Activated T-cell treated with anti-CD3 and anti-CD28 coated beads, Interleukin-2, amount 50 U/mL, for 4 hours (primary cell): ENCODE data around the gene IRX4. TPM values are rescaled to one million over a fixed set of nuclear protein-coding genes. Genes with fewer than 3 reads are reported as not detected.

Experiments used
- ATAC-seq, 2 donors: fragments of 200-7000 bp; cut with Tn5 transposase; one replicate each; pipeline ENCODE4 v1.10.0; 2021
- DNase-seq: peaks from one replicate; pipeline ENCODE4 v3.0.0-alpha.2; 2020
- H3K27me3 Mint-ChIP-seq: one replicate; pipeline ENCODE4 v1.8.0; 2021; ENCODE audit warnings: low read depth, mixed read lengths
- H3K36me3 Mint-ChIP-seq: one replicate; pipeline ENCODE4 v1.8.0; 2022; ENCODE audit warnings: mixed read lengths; ENCODE audit not compliant: insufficient read depth
- H3K4me1 Mint-ChIP-seq: one replicate; pipeline ENCODE4 v1.8.0; 2021; ENCODE audit warnings: low read depth, mixed read lengths
- H3K4me3 Mint-ChIP-seq: one replicate; pipeline ENCODE4 v1.8.0; 2021; ENCODE audit warnings: mild to moderate bottlenecking, moderate library complexity, mixed read lengths
- H3K9me3 Mint-ChIP-seq: one replicate; pipeline ENCODE4 v1.8.0; 2021; ENCODE audit warnings: mixed read lengths
- total RNA-seq, 3 donors: library from RNA; stranded (reverse); gene quantifications; one replicate each; pipeline ENCODE4 v1.2.1, GENCODE V29; 2021

Gene IRX4
- total RNA-seq, 3 donors from 2014 or later = not detected

GRCh38 chr5:1919209-1919566 lies 36.5 kb upstream of the IRX4 start:
- H3K9me3 Mint-ChIP-seq = no peaks in the 10 kb centered on the region
- no peak overlapping the region for H3K4me3 Mint-ChIP-seq
- H3K27me3 Mint-ChIP-seq = peaks cover 13% of the 10 kb centered on the region
- DNase-seq (no peak), ATAC-seq (no peak)
- H3K4me1 Mint-ChIP-seq = no peaks in the 10 kb centered on the region
- H3K36me3 Mint-ChIP-seq = no peaks in the 10 kb centered on the region

GRCh38 chr5:1918488-1919208 lies 35.9 kb upstream of the IRX4 start:
- H3K27me3 Mint-ChIP-seq = peaks cover 8% of the 10 kb centered on the region
- H3K4me3 Mint-ChIP-seq = no peak overlapping the region
- no peaks in the 10 kb centered on the region for H3K4me1 Mint-ChIP-seq
- DNase-seq (no peak), ATAC-seq (no peak)
- H3K9me3 Mint-ChIP-seq = no peaks in the 10 kb centered on the region
- H3K36me3 Mint-ChIP-seq = no peaks in the 10 kb centered on the region

DNA sequence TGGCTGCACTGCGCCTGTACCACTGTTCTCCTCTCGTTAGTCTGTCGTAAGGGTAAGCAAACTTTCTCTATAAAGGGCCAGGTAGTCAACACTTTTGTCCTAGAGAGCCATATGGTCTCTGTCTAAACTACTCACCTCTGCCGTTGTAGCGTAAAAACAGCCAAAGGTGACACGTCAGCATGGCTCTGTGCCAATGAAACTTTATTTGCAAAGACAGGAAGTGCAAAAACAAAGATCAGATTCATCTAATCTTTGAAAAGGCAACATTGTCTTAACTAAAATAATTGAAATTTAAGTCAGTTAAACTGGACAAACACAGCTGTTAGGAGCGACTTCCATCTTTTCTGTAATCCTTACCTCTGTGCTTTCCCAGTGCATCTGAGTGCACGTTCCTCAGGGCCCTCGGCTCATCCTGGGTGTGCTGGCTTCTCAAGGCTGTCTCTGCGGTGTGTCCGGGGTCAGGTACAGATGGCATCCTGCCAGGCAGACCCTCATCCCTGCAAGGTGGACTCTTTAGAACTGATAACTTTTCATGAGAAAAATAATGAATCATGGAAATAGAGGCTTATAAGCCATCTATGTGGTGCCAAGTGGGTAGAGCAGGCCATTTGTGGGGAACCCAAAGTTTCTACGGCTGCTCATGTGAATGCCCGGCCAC lies 35.2 kb upstream of the IRX4 start:
- Mint-ChIP-seq H3K4me1 (no peaks in the 10 kb centered on the region), H3K4me3 (no peak overlapping the region), H3K9me3 (no peaks in the 10 kb centered on the region), H3K27me3 (peaks cover 5% of the 10 kb centered on the region), H3K36me3 (no peaks in the 10 kb centered on the region)
- ATAC-seq (no peak), DNase-seq (no peak)

GRCh38 chr5:1916041-1917001 lies 33.6 kb upstream of the IRX4 start:
- Mint-ChIP-seq H3K4me3 (no peak overlapping the region), H3K27me3 (peaks cover 5% of the 10 kb centered on the region), H3K36me3 (no peaks in the 10 kb centered on the region), H3K4me1 (no peaks in the 10 kb centered on the region), H3K9me3 (no peaks in the 10 kb centered on the region)
- no peak for ATAC-seq
- no peak for DNase-seq

- ATAC-seq = no peak
- H3K27me3 Mint-ChIP-seq = peaks cover 5% of the 10 kb centered on the region
Observed at GRCh38 chr5:1915316-1915715, 32.6 kb upstream of the IRX4 start.

GRCh38 chr5:1914471-1914870 lies 31.7 kb upstream of the IRX4 start:
- no peak overlapping the region for H3K4me3 Mint-ChIP-seq
- no peak for DNase-seq
- peaks cover 7% of the 10 kb centered on the region for H3K27me3 Mint-ChIP-seq

More at GRCh38 chr5:1915316-1915715, 32.6 kb upstream of the IRX4 start:
- no peak for DNase-seq
- no peaks in the 10 kb centered on the region for H3K9me3 Mint-ChIP-seq
- H3K4me3 Mint-ChIP-seq = no peak overlapping the region
- no peaks in the 10 kb centered on the region for H3K36me3 Mint-ChIP-seq
- H3K4me1 Mint-ChIP-seq = no peaks in the 10 kb centered on the region

GRCh38 chr5:1913578-1913977 lies 30.9 kb upstream of the IRX4 start:
- ATAC-seq (no peak), DNase-seq (no peak)
- no peak overlapping the region for H3K4me3 Mint-ChIP-seq
- no peaks in the 10 kb centered on the region for H3K36me3 Mint-ChIP-seq
- no peaks in the 10 kb centered on the region for H3K9me3 Mint-ChIP-seq
- H3K27me3 Mint-ChIP-seq = peaks cover 5% of the 10 kb centered on the region
- H3K4me1 Mint-ChIP-seq = no peaks in the 10 kb centered on the region

More at GRCh38 chr5:1914471-1914870, 31.7 kb upstream of the IRX4 start:
- ATAC-seq = no peak
- no peaks in the 10 kb centered on the region for H3K9me3 Mint-ChIP-seq
- no peaks in the 10 kb centered on the region for H3K4me1 Mint-ChIP-seq
- H3K36me3 Mint-ChIP-seq = no peaks in the 10 kb centered on the region

GRCh38 chr5:1912951-1913565 lies 30.3 kb upstream of the IRX4 start:
- Mint-ChIP-seq H3K4me3 (no peak overlapping the region), H3K36me3 (no peaks in the 10 kb centered on the region), H3K27me3 (peaks cover 5% of the 10 kb centered on the region), H3K9me3 (no peaks in the 10 kb centered on the region), H3K4me1 (no peaks in the 10 kb centered on the region)
- ATAC-seq (no peak), DNase-seq (no peak)

- H3K9me3 Mint-ChIP-seq = no peaks in the 10 kb centered on the region
- ATAC-seq = no peak
Observed at GRCh38 chr5:1911773-1912235, 29.1 kb upstream of the IRX4 start.

GRCh38 chr5:1910861-1911772 lies 28.4 kb upstream of the IRX4 start:
- peaks cover 5% of the 10 kb centered on the region for H3K27me3 Mint-ChIP-seq
- no peaks in the 10 kb centered on the region for H3K36me3 Mint-ChIP-seq
- no peak for DNase-seq
- ATAC-seq = no peak
- no peaks in the 10 kb centered on the region for H3K9me3 Mint-ChIP-seq
- no peaks in the 10 kb centered on the region for H3K4me1 Mint-ChIP-seq
- H3K4me3 Mint-ChIP-seq = no peak overlapping the region

More at GRCh38 chr5:1911773-1912235, 29.1 kb upstream of the IRX4 start:
- no peak for DNase-seq
- Mint-ChIP-seq H3K4me3 (no peak overlapping the region), H3K27me3 (peaks cover 5% of the 10 kb centered on the region), H3K36me3 (no peaks in the 10 kb centered on the region), H3K4me1 (no peaks in the 10 kb centered on the region)

- Mint-ChIP-seq H3K4me1 (no peaks in the 10 kb centered on the region), H3K27me3 (peaks cover 9% of the 10 kb centered on the region), H3K36me3 (no peaks in the 10 kb centered on the region), H3K9me3 (peaks cover 4% of the 10 kb centered on the region), H3K4me3 (no peak overlapping the region)
- ATAC-seq = no peak
- DNase-seq = no peak
Observed at GRCh38 chr5:1910081-1910760, 27.5 kb upstream of the IRX4 start.

DNA sequence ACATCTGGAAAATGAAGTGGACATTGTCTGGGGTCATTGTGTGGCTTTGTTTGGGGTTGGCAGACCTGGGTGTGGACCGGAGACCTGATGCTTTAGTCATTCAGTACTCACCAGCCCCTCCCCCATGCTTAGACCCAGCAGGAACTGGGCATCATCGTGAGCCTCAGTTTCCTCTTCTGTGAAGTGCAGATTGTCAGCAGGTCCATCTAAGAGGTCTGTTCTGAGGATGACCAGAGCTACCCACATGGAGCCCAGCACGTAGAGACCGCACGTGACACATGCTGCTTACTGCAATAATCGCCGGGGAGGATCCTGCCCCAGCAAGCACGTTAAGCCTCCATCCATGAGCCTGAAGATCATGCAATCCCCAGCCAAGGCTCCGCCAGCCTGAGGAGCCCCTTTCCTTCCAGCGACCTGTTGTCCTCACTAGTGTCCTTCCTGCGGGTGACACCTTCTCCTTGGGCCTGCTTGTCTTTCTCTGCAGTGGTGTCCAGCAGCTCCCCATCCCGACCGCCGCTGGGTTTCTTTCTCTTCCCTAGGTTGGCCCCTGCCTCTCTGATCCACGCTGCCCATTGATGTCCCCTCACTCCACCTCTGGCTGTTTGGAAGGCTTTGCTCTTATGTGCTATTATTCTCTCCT lies 26.7 kb upstream of the IRX4 start:
- H3K4me1 Mint-ChIP-seq = no peaks in the 10 kb centered on the region
- DNase-seq (no peak), ATAC-seq (no peak)
- H3K36me3 Mint-ChIP-seq = no peaks in the 10 kb centered on the region
- peaks cover 4% of the 10 kb centered on the region for H3K9me3 Mint-ChIP-seq
- no peak overlapping the region for H3K4me3 Mint-ChIP-seq
- H3K27me3 Mint-ChIP-seq = peaks cover 7% of the 10 kb centered on the region
